OCI-LY7 (cell line): ENCODE measurements around the gene GRID2.
"Not testable (repeated sequence)": the region's sequence is repeated elsewhere in the genome, so short reads cannot be mapped to it uniquely, and the experiment has no call there.

Experiments used
- EZH2phosphoT487 ChIP-seq: fragments of 200-600 bp; sonication (generic); IDR thresholded peaks from 2 replicates; pipeline ENCODE4 v1.6.1; 2018; ENCODE audit warnings: low read depth, borderline replicate concordance, mild to moderate bottlenecking, mixed run types, antibody characterized with exemption, low read length, moderate library complexity, mixed read lengths
- TF ChIP-seq, protein P1 (sequence below): fragments of 200-600 bp; sonication (generic); conservative IDR thresholded peaks from 2 replicates; pipeline ENCODE4 v1.5.1; 2014; ENCODE audit warnings: mild to moderate bottlenecking, antibody characterized with exemption, low read length, moderate library complexity, mixed read lengths

GRCh38 chr4:92403525-92403924, 99.8 kb downstream of the GRID2 start:
- TF ChIP-seq, protein P1, sequence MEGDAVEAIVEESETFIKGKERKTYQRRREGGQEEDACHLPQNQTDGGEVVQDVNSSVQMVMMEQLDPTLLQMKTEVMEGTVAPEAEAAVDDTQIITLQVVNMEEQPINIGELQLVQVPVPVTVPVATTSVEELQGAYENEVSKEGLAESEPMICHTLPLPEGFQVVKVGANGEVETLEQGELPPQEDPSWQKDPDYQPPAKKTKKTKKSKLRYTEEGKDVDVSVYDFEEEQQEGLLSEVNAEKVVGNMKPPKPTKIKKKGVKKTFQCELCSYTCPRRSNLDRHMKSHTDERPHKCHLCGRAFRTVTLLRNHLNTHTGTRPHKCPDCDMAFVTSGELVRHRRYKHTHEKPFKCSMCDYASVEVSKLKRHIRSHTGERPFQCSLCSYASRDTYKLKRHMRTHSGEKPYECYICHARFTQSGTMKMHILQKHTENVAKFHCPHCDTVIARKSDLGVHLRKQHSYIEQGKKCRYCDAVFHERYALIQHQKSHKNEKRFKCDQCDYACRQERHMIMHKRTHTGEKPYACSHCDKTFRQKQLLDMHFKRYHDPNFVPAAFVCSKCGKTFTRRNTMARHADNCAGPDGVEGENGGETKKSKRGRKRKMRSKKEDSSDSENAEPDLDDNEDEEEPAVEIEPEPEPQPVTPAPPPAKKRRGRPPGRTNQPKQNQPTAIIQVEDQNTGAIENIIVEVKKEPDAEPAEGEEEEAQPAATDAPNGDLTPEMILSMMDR = not testable (repeated sequence)
- not testable (repeated sequence) for TF ChIP-seq EZH2phosphoT487
